Measurements from ENCODE around the gene SCAMP5. TPM values are rescaled to one million over a fixed set of nuclear protein-coding genes. Genes with fewer than 3 reads are reported as not detected.

Gene SCAMP5
- total RNA-seq, 1 donor from 2014 or later, result 23.5 TPM

DNA sequence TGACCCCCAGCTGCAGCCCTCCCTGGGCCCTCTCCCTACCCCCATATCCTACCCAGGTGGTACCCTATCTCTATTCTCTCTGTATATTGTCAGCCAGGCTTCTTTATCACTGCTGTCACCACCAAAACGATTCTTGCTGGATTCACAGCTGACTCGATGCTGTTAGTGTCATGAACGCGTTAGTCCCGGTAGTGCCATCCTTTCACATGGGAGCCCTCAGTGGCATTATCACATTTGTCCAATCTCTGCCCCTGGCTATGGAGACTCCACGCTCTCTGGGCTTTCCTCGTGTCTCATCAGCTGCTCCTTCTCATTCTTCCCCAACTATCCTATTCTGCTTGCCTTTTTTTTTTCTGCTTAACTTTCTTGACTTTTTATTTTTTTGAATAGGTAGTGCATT is 7.0 kb downstream of the SCAMP5 start:
- no peak overlapping the region for H3K27ac Mint-ChIP-seq (ENCODE audit: unreplicated experiment)
- TF ChIP-seq, protein P1, sequence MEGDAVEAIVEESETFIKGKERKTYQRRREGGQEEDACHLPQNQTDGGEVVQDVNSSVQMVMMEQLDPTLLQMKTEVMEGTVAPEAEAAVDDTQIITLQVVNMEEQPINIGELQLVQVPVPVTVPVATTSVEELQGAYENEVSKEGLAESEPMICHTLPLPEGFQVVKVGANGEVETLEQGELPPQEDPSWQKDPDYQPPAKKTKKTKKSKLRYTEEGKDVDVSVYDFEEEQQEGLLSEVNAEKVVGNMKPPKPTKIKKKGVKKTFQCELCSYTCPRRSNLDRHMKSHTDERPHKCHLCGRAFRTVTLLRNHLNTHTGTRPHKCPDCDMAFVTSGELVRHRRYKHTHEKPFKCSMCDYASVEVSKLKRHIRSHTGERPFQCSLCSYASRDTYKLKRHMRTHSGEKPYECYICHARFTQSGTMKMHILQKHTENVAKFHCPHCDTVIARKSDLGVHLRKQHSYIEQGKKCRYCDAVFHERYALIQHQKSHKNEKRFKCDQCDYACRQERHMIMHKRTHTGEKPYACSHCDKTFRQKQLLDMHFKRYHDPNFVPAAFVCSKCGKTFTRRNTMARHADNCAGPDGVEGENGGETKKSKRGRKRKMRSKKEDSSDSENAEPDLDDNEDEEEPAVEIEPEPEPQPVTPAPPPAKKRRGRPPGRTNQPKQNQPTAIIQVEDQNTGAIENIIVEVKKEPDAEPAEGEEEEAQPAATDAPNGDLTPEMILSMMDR (IDR thresholded peaks at IDR 0.05), result no peak
- no peaks in the 10 kb centered on the region for H3K27me3 Mint-ChIP-seq (ENCODE audit: unreplicated experiment)
- H3K9me3 Mint-ChIP-seq (ENCODE audit: unreplicated experiment), result no peaks in the 10 kb centered on the region
- no peaks in the 10 kb centered on the region for H3K4me1 Mint-ChIP-seq (ENCODE audit: unreplicated experiment)
- no peak for DNase-seq (ENCODE audit: extremely low spot score, unreplicated experiment)
- no peaks in the 10 kb centered on the region for H3K36me3 Mint-ChIP-seq (ENCODE audit: unreplicated experiment)
- no peak overlapping the region for H3K4me3 Mint-ChIP-seq (ENCODE audit: unreplicated experiment)

DNA sequence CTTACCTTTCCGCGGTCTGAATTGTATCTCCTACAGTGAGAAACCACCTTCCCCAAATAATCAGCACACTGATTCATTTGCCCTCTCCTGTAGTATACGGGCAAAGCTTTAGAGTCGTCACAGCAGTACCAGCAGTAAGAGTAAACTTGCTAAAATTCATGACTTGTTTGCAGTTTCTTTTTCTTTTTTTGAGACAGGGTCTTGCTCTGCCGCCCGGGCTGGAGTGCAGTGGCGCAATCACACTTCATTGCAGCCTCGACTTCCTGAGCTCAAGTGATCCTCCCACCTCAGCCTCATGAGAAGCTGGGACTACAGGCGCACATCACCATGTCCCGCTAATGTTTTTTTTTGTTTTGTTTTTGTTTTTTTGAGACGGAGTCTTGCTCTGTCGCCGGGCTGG is 11.9 kb downstream of the SCAMP5 start:
- H3K36me3 Mint-ChIP-seq (ENCODE audit: unreplicated experiment), result no peaks in the 10 kb centered on the region
- H3K9me3 Mint-ChIP-seq (ENCODE audit: unreplicated experiment), result no peaks in the 10 kb centered on the region
- H3K4me1 Mint-ChIP-seq (ENCODE audit: unreplicated experiment), result no peaks in the 10 kb centered on the region
- H3K27ac Mint-ChIP-seq (ENCODE audit: unreplicated experiment), result no peak overlapping the region
- no peak for DNase-seq (ENCODE audit: extremely low spot score, unreplicated experiment)
- no peaks in the 10 kb centered on the region for H3K27me3 Mint-ChIP-seq (ENCODE audit: unreplicated experiment)
- TF ChIP-seq, protein P1 (IDR thresholded peaks at IDR 0.05), result no peak
- no peak overlapping the region for H3K4me3 Mint-ChIP-seq (ENCODE audit: unreplicated experiment)

DNA sequence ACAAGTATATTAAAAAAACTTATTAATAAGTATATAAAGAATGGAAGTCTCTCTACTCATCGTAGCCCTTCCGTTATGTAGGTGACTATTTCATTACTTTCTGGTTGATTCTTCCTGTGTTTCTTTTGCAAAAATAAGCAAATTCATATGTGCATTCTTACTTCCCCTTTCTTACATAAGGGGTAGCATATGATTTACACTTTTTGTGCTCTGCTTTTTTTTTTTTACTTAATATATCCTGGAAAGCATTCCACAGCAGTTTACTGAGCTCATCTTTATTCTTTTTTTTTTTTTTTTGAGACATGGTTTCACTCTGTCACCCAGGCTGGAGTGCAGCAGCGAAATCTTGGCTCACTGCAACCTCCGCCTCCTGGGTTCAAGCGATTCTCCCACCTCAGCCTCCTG is 12.9 kb downstream of the SCAMP5 start:
- TF ChIP-seq, protein P1 (IDR thresholded peaks at IDR 0.05), result no peak
- H3K4me3 Mint-ChIP-seq (ENCODE audit: unreplicated experiment), result no peak overlapping the region
- H3K9me3 Mint-ChIP-seq (ENCODE audit: unreplicated experiment), result no peaks in the 10 kb centered on the region
- H3K27ac Mint-ChIP-seq (ENCODE audit: unreplicated experiment), result no peak overlapping the region
- H3K36me3 Mint-ChIP-seq (ENCODE audit: unreplicated experiment), result no peaks in the 10 kb centered on the region
- no peaks in the 10 kb centered on the region for H3K27me3 Mint-ChIP-seq (ENCODE audit: unreplicated experiment)
- no peaks in the 10 kb centered on the region for H3K4me1 Mint-ChIP-seq (ENCODE audit: unreplicated experiment)
- no peak for DNase-seq (ENCODE audit: extremely low spot score, unreplicated experiment)

DNA sequence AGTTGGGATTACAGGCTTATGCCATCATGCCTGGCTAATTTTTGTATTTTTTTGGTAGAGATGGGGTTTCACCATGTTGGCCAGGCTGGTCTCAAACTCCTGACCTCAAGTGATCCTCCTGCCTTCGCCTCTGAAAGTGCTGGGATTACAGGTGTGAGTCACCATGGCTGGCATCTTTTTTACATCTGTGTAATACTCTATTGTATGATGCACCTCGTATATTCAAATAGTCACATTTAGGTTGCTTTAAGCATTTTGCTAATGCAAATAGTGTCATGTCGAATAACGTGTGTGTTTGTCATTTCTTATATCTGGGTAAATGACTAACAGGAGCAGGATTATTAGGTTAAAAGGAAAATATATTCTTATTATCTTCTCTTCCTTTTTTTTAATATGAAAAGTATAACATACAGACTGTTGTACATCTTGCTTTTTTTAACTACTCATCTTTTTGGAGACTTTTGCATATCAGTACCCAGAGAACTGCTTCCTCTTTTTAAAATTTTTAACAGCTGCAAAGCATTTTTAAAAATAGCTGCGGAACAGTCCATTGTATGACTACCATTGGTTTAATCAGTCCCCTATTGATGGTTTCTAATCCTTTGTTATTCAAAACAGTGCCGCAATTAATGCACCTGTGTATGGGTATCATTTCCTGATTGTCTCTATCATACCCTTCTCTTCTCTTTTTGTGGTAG is 13.4 kb downstream of the SCAMP5 start:
- no peaks in the 10 kb centered on the region for H3K36me3 Mint-ChIP-seq (ENCODE audit: unreplicated experiment)
- H3K27ac Mint-ChIP-seq (ENCODE audit: unreplicated experiment), result no peak overlapping the region
- TF ChIP-seq, protein P1 (IDR thresholded peaks at IDR 0.05), result no peak

DNA sequence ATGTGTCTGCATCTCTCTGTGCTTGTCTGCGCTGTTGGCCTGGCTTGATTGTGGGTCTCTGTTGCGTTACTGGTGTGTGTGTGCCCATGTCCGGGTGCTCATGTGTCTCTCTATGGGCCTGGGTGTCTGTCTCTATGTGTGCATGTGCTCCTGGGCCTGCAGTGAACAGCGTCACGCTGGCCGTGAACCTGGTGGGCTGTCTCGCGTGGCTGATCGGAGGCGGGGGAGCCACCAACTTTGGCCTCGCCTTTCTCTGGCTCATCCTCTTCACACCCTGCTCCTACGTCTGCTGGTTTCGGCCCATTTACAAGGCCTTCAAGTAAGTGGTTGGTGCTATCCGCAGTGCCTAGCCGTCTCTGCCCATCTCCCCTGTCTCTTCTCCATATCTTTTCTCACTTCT is 21.1 kb downstream of the SCAMP5 start:
- Mint-ChIP-seq H3K4me1 (ENCODE audit: unreplicated experiment) (no peaks in the 10 kb centered on the region), H3K9me3 (ENCODE audit: unreplicated experiment) (no peaks in the 10 kb centered on the region), H3K27me3 (ENCODE audit: unreplicated experiment) (no peaks in the 10 kb centered on the region), H3K36me3 (ENCODE audit: unreplicated experiment) (peaks cover 8% of the 10 kb centered on the region), H3K27ac (ENCODE audit: unreplicated experiment) (no peak overlapping the region), H3K4me3 (ENCODE audit: unreplicated experiment) (no peak overlapping the region)
- no peak for DNase-seq (ENCODE audit: extremely low spot score, unreplicated experiment)
- TF ChIP-seq, protein P1 (IDR thresholded peaks at IDR 0.05), result no peak

More for the DNA sequence above, 13.4 kb downstream of the SCAMP5 start:
- no peak for DNase-seq (ENCODE audit: extremely low spot score, unreplicated experiment)
- H3K4me1 Mint-ChIP-seq (ENCODE audit: unreplicated experiment), result no peaks in the 10 kb centered on the region
- no peaks in the 10 kb centered on the region for H3K9me3 Mint-ChIP-seq (ENCODE audit: unreplicated experiment)
- H3K27me3 Mint-ChIP-seq (ENCODE audit: unreplicated experiment), result no peaks in the 10 kb centered on the region
- no peak overlapping the region for H3K4me3 Mint-ChIP-seq (ENCODE audit: unreplicated experiment)

Measured in osteocyte (in vitro differentiated cells).